SK-N-SH treated with all-trans-retinoic acid at 6 μM for 48 hours (cell line): ENCODE data around the gene ANKRD33B.
A peak's percentile ranks its signal among the peaks of the same experiment; 100 is the strongest.

Experiments used
- ATAC-seq: fragments of 200-7000 bp; cut with Tn5 transposase; 3 replicates; pipeline ENCODE4 v1.9.1; 2020; ENCODE audit warnings: mild to moderate bottlenecking, moderate library complexity
- BACH2 ChIP-seq: fragments of 250-450 bp; sonication (Bioruptor Pico); IDR thresholded peaks from 2 replicates; pipeline ENCODE4 v1.9.0; 2021; ENCODE audit warnings: mild to moderate bottlenecking, borderline replicate concordance
- CREB5 ChIP-seq: fragments of 250-450 bp; sonication (Bioruptor Pico); IDR thresholded peaks from 2 replicates; pipeline ENCODE4 v1.5.1; 2020; ENCODE audit warnings: low read depth, mild to moderate bottlenecking, moderate library complexity
- CSDC2 ChIP-seq: fragments of 250-450 bp; sonication (Bioruptor Pico); IDR thresholded peaks from 2 replicates; pipeline ENCODE4 v1.5.0; 2020; ENCODE audit warnings: mild to moderate bottlenecking, moderate library complexity
- CSRNP3 ChIP-seq: fragments of 250-450 bp; sonication (Bioruptor Pico); IDR thresholded peaks from 2 replicates; pipeline ENCODE4 v1.5.1; 2021; ENCODE audit warnings: mild to moderate bottlenecking, moderate library complexity
- ESRRG ChIP-seq: fragments of 250-450 bp; sonication (Bioruptor Pico); IDR thresholded peaks from 2 replicates; pipeline ENCODE4 v1.6.1; 2021; ENCODE audit warnings: mild to moderate bottlenecking
- GLIS3 ChIP-seq: fragments of 250-450 bp; sonication (Bioruptor Pico); IDR thresholded peaks from 2 replicates; pipeline ENCODE4 v1.5.0; 2020; ENCODE audit warnings: mild to moderate bottlenecking, moderate library complexity
- ISL1 ChIP-seq: fragments of 250-450 bp; sonication (Bioruptor Pico); IDR thresholded peaks from 2 replicates; pipeline ENCODE4 v2.1.2; 2022; ENCODE audit warnings: mild to moderate bottlenecking, moderate library complexity
- OSR1 ChIP-seq: fragments of 250-450 bp; sonication (Bioruptor Pico); IDR thresholded peaks from 2 replicates; pipeline ENCODE4 v1.8.0; 2022; ENCODE audit warnings: moderate library complexity, mild to moderate bottlenecking, inconsistent platforms
- PATZ1 ChIP-seq: fragments of 250-450 bp; sonication (Bioruptor Pico); IDR thresholded peaks from 2 replicates; pipeline ENCODE4 v1.8.0; 2020; ENCODE audit warnings: mild to moderate bottlenecking, moderate library complexity, borderline replicate concordance
- PPARA ChIP-seq: fragments of 250-450 bp; sonication (Bioruptor Pico); IDR thresholded peaks from 2 replicates; pipeline ENCODE4 v1.5.0; 2020; ENCODE audit warnings: mild to moderate bottlenecking, borderline replicate concordance
- RARB ChIP-seq: fragments of 250-450 bp; sonication (Bioruptor Pico); IDR thresholded peaks from 2 replicates; pipeline ENCODE4 v1.8.0; 2021; ENCODE audit warnings: mild to moderate bottlenecking, moderate library complexity
- SNAI2 ChIP-seq: fragments of 250-450 bp; sonication (Bioruptor Pico); IDR thresholded peaks from 2 replicates; pipeline ENCODE4 v1.5.0; 2020; ENCODE audit warnings: mild to moderate bottlenecking, moderate library complexity
- TCF4 ChIP-seq: fragments of 250-450 bp; sonication (Bioruptor Pico); IDR thresholded peaks from 2 replicates; pipeline ENCODE4 v1.8.0; 2021; ENCODE audit warnings: mild to moderate bottlenecking, moderate library complexity, borderline replicate concordance
- TOX ChIP-seq: fragments of 250-450 bp; sonication (Bioruptor Pico); IDR thresholded peaks from 2 replicates; pipeline ENCODE4 v1.8.0; 2021; ENCODE audit warnings: mild to moderate bottlenecking, moderate library complexity, borderline replicate concordance
- TSHZ2 ChIP-seq: fragments of 250-450 bp; sonication (Bioruptor Pico); IDR thresholded peaks from 2 replicates; pipeline ENCODE4 v1.5.0; 2020; ENCODE audit warnings: mild to moderate bottlenecking, moderate library complexity
- ZC3H10 ChIP-seq: fragments of 250-450 bp; sonication (Bioruptor Pico); IDR thresholded peaks from 2 replicates; pipeline ENCODE4 v1.5.1; 2021; ENCODE audit warnings: mild to moderate bottlenecking, moderate library complexity
- ZFP3 ChIP-seq: fragments of 250-450 bp; sonication (Bioruptor Pico); IDR thresholded peaks from 2 replicates; pipeline ENCODE4 v1.5.0; 2020; ENCODE audit warnings: mild to moderate bottlenecking, moderate library complexity
- ZFP30 ChIP-seq: fragments of 450-650 bp; formaldehyde crosslinking; IDR thresholded peaks from 2 replicates; pipeline ENCODE4 v1.5.0; 2022; ENCODE audit warnings: mild to moderate bottlenecking, moderate library complexity
- ZNF565 ChIP-seq: fragments of 450-650 bp; formaldehyde crosslinking; conservative IDR thresholded peaks from 2 replicates; pipeline ENCODE4 v1.5.0; 2020; ENCODE audit warnings: low read depth, mild to moderate bottlenecking, moderate library complexity
- ZNF70 ChIP-seq: fragments of 450-650 bp; formaldehyde crosslinking; IDR thresholded peaks from 2 replicates; pipeline ENCODE4 v1.5.0; 2020; ENCODE audit warnings: mild to moderate bottlenecking, moderate library complexity
- ZNF8 ChIP-seq: fragments of 450-650 bp; formaldehyde crosslinking; IDR thresholded peaks from 2 replicates; pipeline ENCODE4 v1.5.0; 2020; ENCODE audit warnings: mild to moderate bottlenecking, moderate library complexity

ANKRD33B gene

GRCh38 chr5:10540951-10541646, 22.8 kb upstream of the ANKRD33B start (continued):
- no peak for TF ChIP-seq ZNF565 (CRISPR knock-in tag)
- TF ChIP-seq TCF4 (CRISPR knock-in tag), result no peak
- TF ChIP-seq ZFP30 (CRISPR knock-in tag), result no peak

- TF ChIP-seq ISL1 (CRISPR knock-in tag), result 0 out of 2 replicates have a peak, but pooled peaks have one; percentile 15
- TF ChIP-seq CSDC2 (CRISPR knock-in tag), result no peak
- no peak for TF ChIP-seq ZNF565 (CRISPR knock-in tag)
- no peak for TF ChIP-seq TCF4 (CRISPR knock-in tag)
These were observed 21.8 kb upstream of the ANKRD33B start for GRCh38 chr5:10542055-10542550.

GRCh38 chr5:10543585-10544040, 20.3 kb upstream of the ANKRD33B start:
- TF ChIP-seq TSHZ2 (CRISPR knock-in tag) (no peak), ZNF70 (CRISPR knock-in tag) (no peak), BACH2 (CRISPR knock-in tag) (no peak), ZNF8 (CRISPR knock-in tag) (no peak), OSR1 (CRISPR knock-in tag) (no peak), ZC3H10 (no peak), PPARA (CRISPR knock-in tag) (no peak), ZFP3 (CRISPR knock-in tag) (no peak), ISL1 (CRISPR knock-in tag) (no peak), RARB (CRISPR knock-in tag) (no peak)
- no peak for ATAC-seq

More at GRCh38 chr5:10542055-10542550, 21.8 kb upstream of the ANKRD33B start:
- no peak for ATAC-seq

GRCh38 chr5:10545084-10545483, 18.8 kb upstream of the ANKRD33B start:
- TF ChIP-seq SNAI2 (CRISPR knock-in tag) (no peak), CREB5 (CRISPR knock-in tag) (no peak), TOX (no peak), PATZ1 (CRISPR knock-in tag) (no peak), OSR1 (CRISPR knock-in tag) (no peak), ESRRG (CRISPR knock-in tag) (no peak), GLIS3 (no peak)
- ATAC-seq, result no peak

- TF ChIP-seq ZNF70 (CRISPR knock-in tag), result no peak
- no peak for TF ChIP-seq CSRNP3
- TF ChIP-seq ISL1 (CRISPR knock-in tag), result no peak
- TF ChIP-seq TCF4 (CRISPR knock-in tag), result no peak
- TF ChIP-seq ESRRG (CRISPR knock-in tag), result no peak
- TF ChIP-seq ZFP30 (CRISPR knock-in tag), result no peak
- TF ChIP-seq BACH2 (CRISPR knock-in tag), result no peak
- TF ChIP-seq ZNF8 (CRISPR knock-in tag), result no peak
- TF ChIP-seq CREB5 (CRISPR knock-in tag), result no peak
- ATAC-seq, result no peak
These were observed 17.7 kb upstream of the ANKRD33B start for GRCh38 chr5:10546186-10546585.
